Neuron (in vitro differentiated cells): ENCODE data around the gene ETFA.
"Not testable (repeated sequence)": the region's sequence is repeated elsewhere in the genome, so short reads cannot be mapped to it uniquely, and the experiment has no call there.

ENCODE experiments used
- H2AFZ ChIP-seq: one replicate; pipeline ENCODE4 v1.6.1; 2013; ENCODE audit warnings: low read depth, mild to moderate bottlenecking, inconsistent platforms, low read length, moderate library complexity
- H3K27me3 ChIP-seq: one replicate; pipeline ENCODE4 v1.6.1; 2013; ENCODE audit warnings: low read length; ENCODE audit not compliant: insufficient read depth
- H3K36me3 ChIP-seq: one replicate; pipeline ENCODE4 v1.6.1; 2013; ENCODE audit warnings: low read length; ENCODE audit not compliant: insufficient read depth
- H3K4me1 ChIP-seq: one replicate; pipeline ENCODE4 v1.6.1; 2013; ENCODE audit warnings: low read length; ENCODE audit not compliant: insufficient read depth
- H3K4me3 ChIP-seq: 2 replicates; pipeline ENCODE4 v1.5.1; 2013; ENCODE audit warnings: mild to moderate bottlenecking, low read length, moderate library complexity
- H3K9me3 ChIP-seq: one replicate; pipeline ENCODE4 v1.6.1; 2013; ENCODE audit warnings: low read length

Gene ETFA

GRCh38 chr15:76265769-76266168 lies 45.5 kb downstream of the ETFA start:
- Histone ChIP-seq H3K9me3 (peaks cover 66% of the 10 kb centered on the region), H3K36me3 (peaks cover 43% of the 10 kb centered on the region)
- not testable (repeated sequence) for H3K27me3 ChIP-seq, H3K4me1 ChIP-seq, H2AFZ ChIP-seq, H3K4me3 ChIP-seq

- Histone ChIP-seq H3K27me3 (no peaks in the 10 kb centered on the region), H3K36me3 (peaks cover 36% of the 10 kb centered on the region), H2AFZ (no peak overlapping the region), H3K4me3 (no peak overlapping the region), H3K4me1 (no peaks in the 10 kb centered on the region), H3K9me3 (peaks cover 47% of the 10 kb centered on the region)
These were observed 50.9 kb downstream of the ETFA start for GRCh38 chr15:76260246-76260938.

- H3K36me3 ChIP-seq: peaks cover 36% of the 10 kb centered on the region
- no peaks in the 10 kb centered on the region for H3K4me1 ChIP-seq
- no peak overlapping the region for H2AFZ ChIP-seq
- no peak overlapping the region for H3K4me3 ChIP-seq
- H3K9me3 ChIP-seq: peaks cover 39% of the 10 kb centered on the region
- H3K27me3 ChIP-seq: no peaks in the 10 kb centered on the region
These were observed 51.9 kb downstream of the ETFA start for GRCh38 chr15:76259392-76259791.

DNA sequence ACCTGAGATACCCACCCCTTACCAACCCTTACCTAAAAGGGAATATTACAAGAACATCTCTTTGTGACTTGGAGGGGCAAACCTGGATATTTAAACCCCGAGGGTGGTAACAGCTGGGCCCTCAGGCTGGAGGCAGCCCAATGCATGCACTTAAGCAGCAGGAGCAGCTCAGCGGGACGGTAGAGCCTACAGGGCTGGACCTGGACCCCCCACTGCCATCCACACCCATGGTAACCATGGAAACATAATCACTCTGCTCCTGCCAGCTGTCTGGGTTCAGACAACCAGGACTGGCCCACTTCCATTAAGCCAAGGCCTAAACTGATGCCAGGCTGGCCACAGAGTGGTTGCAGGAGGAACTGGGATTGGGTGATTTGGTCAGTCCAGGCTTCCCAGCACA lies 52.8 kb downstream of the ETFA start:
- peaks cover 36% of the 10 kb centered on the region for H3K36me3 ChIP-seq

DNA sequence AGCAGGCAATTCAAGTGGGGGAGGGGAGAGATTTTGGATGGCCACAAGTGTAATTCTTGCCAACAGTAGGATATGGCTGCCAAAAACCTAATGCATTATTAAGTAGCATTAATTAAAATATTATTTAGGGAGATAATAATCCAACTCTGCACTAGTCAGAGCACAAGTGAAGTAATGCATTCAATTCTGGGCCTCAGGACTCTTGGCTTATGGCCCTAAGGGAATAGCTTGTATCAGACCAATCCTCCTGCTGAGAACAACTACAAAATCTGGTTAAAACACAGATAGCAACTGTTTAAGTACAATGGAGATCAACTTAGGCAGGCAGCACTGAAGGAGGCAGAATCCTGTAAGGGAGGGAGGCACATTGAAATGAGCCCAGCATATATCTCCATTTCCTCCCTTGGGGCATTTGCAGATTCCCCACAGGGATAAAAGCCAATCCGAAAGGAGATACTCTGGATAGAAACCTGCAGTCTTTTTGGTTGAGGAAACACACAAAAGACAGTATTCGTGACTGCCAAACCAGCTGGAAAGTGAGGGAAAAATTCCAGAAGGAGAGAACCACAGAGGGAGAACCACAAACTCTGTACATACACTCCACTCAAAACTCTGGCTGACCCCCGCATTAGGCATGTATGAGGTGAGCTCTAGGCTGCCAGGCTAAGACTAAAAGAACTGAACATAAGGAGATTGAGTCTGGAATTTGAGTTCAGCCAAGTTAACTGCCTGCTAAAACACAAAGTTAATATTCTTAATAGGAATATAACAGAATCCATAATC lies 57.4 kb downstream of the ETFA start:
- Histone ChIP-seq H3K9me3 (peaks cover 4% of the 10 kb centered on the region), H3K27me3 (no peaks in the 10 kb centered on the region), H3K4me1 (no peaks in the 10 kb centered on the region), H3K36me3 (peaks cover 9% of the 10 kb centered on the region), H2AFZ (no peak overlapping the region), H3K4me3 (no peak overlapping the region)

More for the DNA sequence above, 52.8 kb downstream of the ETFA start:
- H3K4me3 ChIP-seq: no peak overlapping the region
- peaks cover 33% of the 10 kb centered on the region for H3K9me3 ChIP-seq
- no peak overlapping the region for H2AFZ ChIP-seq
- H3K27me3 ChIP-seq: no peaks in the 10 kb centered on the region
- no peaks in the 10 kb centered on the region for H3K4me1 ChIP-seq

- Histone ChIP-seq H3K27me3 (no peaks in the 10 kb centered on the region), H3K36me3 (peaks cover 3% of the 10 kb centered on the region), H2AFZ (no peak overlapping the region), H3K4me3 (no peak overlapping the region), H3K4me1 (no peaks in the 10 kb centered on the region), H3K9me3 (no peaks in the 10 kb centered on the region)
These were observed 59.0 kb downstream of the ETFA start for GRCh38 chr15:76252249-76252648.

- no peaks in the 10 kb centered on the region for H3K4me1 ChIP-seq
- H2AFZ ChIP-seq: no peak overlapping the region
- no peaks in the 10 kb centered on the region for H3K27me3 ChIP-seq
- H3K36me3 ChIP-seq: peaks cover 3% of the 10 kb centered on the region
- H3K9me3 ChIP-seq: no peaks in the 10 kb centered on the region
- H3K4me3 ChIP-seq: no peak overlapping the region
These were observed 59.6 kb downstream of the ETFA start for GRCh38 chr15:76251717-76252116.

DNA sequence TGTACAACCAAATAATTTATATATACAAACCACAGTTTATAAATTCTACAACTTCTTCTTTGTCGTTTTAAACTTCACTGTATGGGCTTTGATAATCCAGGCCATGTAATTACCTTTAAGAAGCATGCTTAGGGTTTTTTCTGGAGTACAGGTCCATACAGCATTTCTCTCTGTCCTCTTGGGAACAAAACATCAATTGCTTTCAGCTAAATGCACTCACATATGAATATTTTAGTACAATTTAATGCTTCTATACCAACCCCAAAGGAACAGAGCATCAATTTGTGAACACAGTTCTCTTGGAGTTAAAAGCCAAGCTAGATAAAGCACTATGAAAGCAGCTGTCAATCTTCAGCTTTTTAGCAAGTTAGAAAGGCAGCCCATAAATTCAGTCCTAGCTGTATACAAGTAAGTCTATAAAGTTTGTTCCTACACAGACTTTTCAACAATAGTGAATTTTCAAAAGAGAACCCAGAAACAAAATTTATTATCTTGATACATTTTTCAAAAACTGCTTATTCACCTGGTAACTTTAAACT lies 66.1 kb downstream of the ETFA start:
- Histone ChIP-seq H3K4me1 (peaks cover 12% of the 10 kb centered on the region), H3K27me3 (no peaks in the 10 kb centered on the region), H3K36me3 (peaks cover 7% of the 10 kb centered on the region), H3K9me3 (no peaks in the 10 kb centered on the region), H3K4me3 (no peak overlapping the region), H2AFZ (no peak overlapping the region)

DNA sequence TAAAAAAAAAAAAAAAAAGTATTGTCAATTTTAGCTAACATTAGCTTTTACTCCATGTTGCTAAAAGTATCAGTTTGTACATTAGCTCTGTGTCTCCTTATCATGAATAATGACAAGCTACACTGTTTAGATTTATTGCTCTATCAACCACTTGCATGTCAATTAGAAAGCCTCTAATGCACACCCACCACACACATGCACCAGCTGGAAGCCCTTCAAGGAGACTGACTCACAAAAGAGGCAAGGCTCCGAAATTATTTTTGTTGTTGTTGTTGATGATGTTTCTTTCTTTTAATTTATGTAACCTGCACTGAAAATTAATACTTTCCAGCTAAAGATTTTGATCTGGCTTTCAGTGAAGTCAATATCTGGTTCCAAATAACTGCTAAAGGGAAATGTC lies 71.5 kb downstream of the ETFA start:
- peaks cover 7% of the 10 kb centered on the region for H3K4me1 ChIP-seq
- no peak overlapping the region for H2AFZ ChIP-seq
- no peaks in the 10 kb centered on the region for H3K9me3 ChIP-seq
- peaks cover 4% of the 10 kb centered on the region for H3K36me3 ChIP-seq
- no peak overlapping the region for H3K4me3 ChIP-seq
- no peaks in the 10 kb centered on the region for H3K27me3 ChIP-seq

DNA sequence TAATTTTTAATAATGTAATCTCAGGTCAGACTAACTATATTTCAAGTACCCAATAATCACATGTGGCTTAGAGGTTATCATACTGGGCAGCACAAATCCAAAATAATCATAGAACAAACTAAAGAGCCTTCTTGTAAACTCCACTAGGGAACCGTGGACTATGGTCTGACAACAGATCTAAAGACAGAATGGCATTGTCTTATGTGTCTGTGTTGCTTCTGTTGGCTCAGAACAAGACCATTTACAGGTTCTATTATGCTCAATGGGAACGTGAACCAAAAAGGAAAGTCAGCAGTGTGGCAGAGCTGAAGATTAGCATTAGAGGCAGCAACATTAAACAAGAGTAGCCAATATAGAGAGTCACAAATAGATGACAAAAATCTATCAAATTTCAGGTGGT lies 74.9 kb downstream of the ETFA start:
- Histone ChIP-seq H3K4me1 (peaks cover 4% of the 10 kb centered on the region), H3K9me3 (no peaks in the 10 kb centered on the region), H2AFZ (no peak overlapping the region)

DNA sequence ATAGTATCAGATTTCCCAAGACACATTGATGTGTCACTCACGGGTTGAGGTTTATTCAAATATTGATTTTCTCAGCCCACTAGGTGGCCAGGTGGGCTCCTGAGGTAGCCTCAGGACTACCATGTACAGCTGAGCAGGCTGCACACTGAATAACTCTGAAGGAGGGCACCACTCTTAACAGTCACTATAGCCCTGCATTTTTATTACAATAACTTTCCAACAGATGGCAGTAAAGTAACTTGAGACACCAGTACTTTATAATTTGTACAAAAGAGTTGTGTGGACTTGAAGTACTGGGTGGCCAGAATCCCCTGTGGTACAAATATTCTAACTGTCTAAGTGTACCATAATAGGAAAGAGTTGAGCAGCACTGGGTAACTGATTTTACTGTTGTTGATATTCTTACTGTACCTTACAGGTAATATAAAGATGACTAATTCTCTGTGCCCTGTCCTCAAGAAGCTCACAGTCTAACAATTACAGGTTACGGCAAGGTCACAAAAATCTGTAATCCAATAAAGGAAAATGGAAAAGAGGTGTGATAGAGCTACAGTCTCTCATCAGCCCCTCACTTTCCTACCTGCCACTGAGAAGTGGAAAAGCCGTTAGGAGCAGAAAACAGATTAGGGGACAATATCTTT lies 76.0 kb downstream of the ETFA start:
- H3K36me3 ChIP-seq: peaks cover 5% of the 10 kb centered on the region

More for the DNA sequence above, 74.9 kb downstream of the ETFA start:
- Histone ChIP-seq H3K27me3 (no peaks in the 10 kb centered on the region), H3K4me3 (no peak overlapping the region), H3K36me3 (no peaks in the 10 kb centered on the region)

GRCh38 chr15:76234337-76234889 lies 76.9 kb downstream of the ETFA start:
- Histone ChIP-seq H3K4me1 (no peaks in the 10 kb centered on the region), H3K9me3 (no peaks in the 10 kb centered on the region), H3K36me3 (peaks cover 5% of the 10 kb centered on the region), H2AFZ (no peak overlapping the region), H3K27me3 (no peaks in the 10 kb centered on the region), H3K4me3 (no peak overlapping the region)

More for the DNA sequence above, 76.0 kb downstream of the ETFA start:
- Histone ChIP-seq H3K4me1 (peaks cover 4% of the 10 kb centered on the region), H3K4me3 (no peak overlapping the region), H3K27me3 (no peaks in the 10 kb centered on the region), H2AFZ (no peak overlapping the region), H3K9me3 (no peaks in the 10 kb centered on the region)

DNA sequence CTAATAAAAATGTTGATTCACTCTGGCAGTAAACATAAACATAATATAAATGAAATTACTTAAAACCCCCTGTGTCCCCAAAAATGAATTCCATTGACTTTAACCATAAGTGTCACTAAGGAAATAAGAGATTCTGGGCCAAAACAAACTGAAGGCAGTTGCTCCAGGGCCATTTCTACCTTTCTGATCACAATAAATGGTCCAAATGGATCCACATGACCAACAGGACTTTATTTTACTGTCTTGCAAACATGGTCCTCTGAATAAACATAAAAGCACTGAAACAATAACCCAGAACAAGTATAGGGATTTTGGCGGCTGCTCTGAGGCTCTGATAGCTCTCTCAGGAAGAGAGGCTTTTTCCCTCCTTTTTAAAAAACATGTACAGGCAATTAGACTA lies 77.3 kb downstream of the ETFA start:
- H3K27me3 ChIP-seq: no peaks in the 10 kb centered on the region
- H3K36me3 ChIP-seq: peaks cover 5% of the 10 kb centered on the region
- H2AFZ ChIP-seq: no peak overlapping the region
- H3K4me3 ChIP-seq: no peak overlapping the region
- no peaks in the 10 kb centered on the region for H3K4me1 ChIP-seq
- no peaks in the 10 kb centered on the region for H3K9me3 ChIP-seq
